Stomach (tissue), 9 donors: ENCODE data around the gene CLDN12. TPM values are rescaled to one million over a fixed set of nuclear protein-coding genes. Genes with fewer than 3 reads are reported as not detected.

Experiments used
- DNase-seq, 2 donors: peaks; one replicate each; pipeline versions ENCODE4 v3.0.0 to v3.0.0-alpha.2; 2013 to 2019
- H3K27ac ChIP-seq, 5 donors: fragments of 200-600 bp in 4 of 5; sonication (generic) in 4 of 5; one replicate each; pipeline ENCODE4 v1.5.1; 2013 to 2019; ENCODE audit warnings: mild to moderate bottlenecking in 1 of 5, moderate library complexity in 1 of 5
- H3K27me3 ChIP-seq, 3 donors: fragments of 200-600 bp; sonication (generic); one replicate each; pipeline ENCODE4 v1.5.1; 2017 to 2019; ENCODE audit warnings: mixed run types in 1 of 3
- H3K36me3 ChIP-seq, 4 donors: fragments of 200-600 bp; sonication (generic); 1 replicate in 3 of 4; 2 replicates in 1 of 4; pipeline ENCODE4 v1.5.1; 2016 to 2019
- H3K4me1 ChIP-seq, 4 donors: fragments of 200-600 bp; sonication (generic); one replicate each; pipeline ENCODE4 v1.5.1; 2016 to 2019
- H3K4me3 ChIP-seq, 4 donors: fragments of 200-600 bp; sonication (generic) in 3 of 4; one replicate each; pipeline ENCODE4 v1.5.1; 2016 to 2019; ENCODE audit warnings: mild to moderate bottlenecking in 1 of 4
- H3K9me3 ChIP-seq, 4 donors: fragments of 200-600 bp; sonication (generic); one replicate each; pipeline ENCODE4 v1.5.1; 2016 to 2019
- EP300 ChIP-seq: sonication (generic); formaldehyde crosslinking; IDR thresholded peaks from one replicate; pipeline ENCODE4 v1.6.1; 2017; ENCODE audit warnings: antibody characterized with exemption
- POLR2A ChIP-seq, 4 donors: fragments of 450-650 bp; IDR thresholded peaks; one replicate each; pipeline ENCODE4 v1.6.1; 2016; ENCODE audit warnings: antibody characterized with exemption in 4 of 4, control low read depth in 2 of 4, mild to moderate bottlenecking in 1 of 4, moderate library complexity in 1 of 4
- POLR2AphosphoS5 ChIP-seq, 3 donors: sonication (generic); formaldehyde crosslinking; IDR thresholded peaks; one replicate each; pipeline ENCODE4 v1.6.1; 2016; ENCODE audit warnings: antibody characterized with exemption in 3 of 3
- WGBS, 5 donors: extraction: QIAGEN DNeasy Blood & Tissue Kit in 3 of 5; methylation state at CpG; one replicate each; pipeline versions ENCODE4 v1.1.5 to v1.1.7; 2013 to 2018; 5-methylcytosine and 5-hydroxymethylcytosine counted together
- intact Hi-C: fragments of 100-400 bp; cut with DNase I; formaldehyde crosslinking; loops from one replicate; pipeline ENCODE4 v1.15.1; 2023; ENCODE audit warnings: low total_unique reads
- polyA plus RNA-seq, 3 donors: library from polyadenylated mRNA; stranded (reverse); fragments of 200-250 nt; gene quantifications; one replicate each; pipeline ENCODE4 v1.2.3, GENCODE V29; 2013
- total RNA-seq, 5 donors: library from RNA; depleted of rRNA; stranded (reverse); fragments of >200 nt; gene quantifications; one replicate each; pipeline versions ENCODE4 v1.1.0 to v1.2.3, GENCODE V29; 2014 to 2016
- TF ChIP-seq, protein P1 (sequence below), 7 experiments: fragments of 450-650 bp in 4 of 7; fragments of 200-600 bp in 3 of 7; sonication (generic) in 3 of 7; IDR thresholded peaks; one replicate each; pipeline ENCODE4 v1.5.1; 2016 to 2019; ENCODE audit warnings: antibody characterized with exemption in 7 of 7, control low read depth in 2 of 7, mild to moderate bottlenecking in 1 of 7
- donor health status: healthy with polysubstance abuse.
- donor health status: Bipolar disorder and iron deficiency.
- donor health status: healthy.

The CLDN12 gene
- total and polyA plus RNA-seq, 8 donors, result 6.1 to 26.6 (median 13.3) TPM

DNA sequence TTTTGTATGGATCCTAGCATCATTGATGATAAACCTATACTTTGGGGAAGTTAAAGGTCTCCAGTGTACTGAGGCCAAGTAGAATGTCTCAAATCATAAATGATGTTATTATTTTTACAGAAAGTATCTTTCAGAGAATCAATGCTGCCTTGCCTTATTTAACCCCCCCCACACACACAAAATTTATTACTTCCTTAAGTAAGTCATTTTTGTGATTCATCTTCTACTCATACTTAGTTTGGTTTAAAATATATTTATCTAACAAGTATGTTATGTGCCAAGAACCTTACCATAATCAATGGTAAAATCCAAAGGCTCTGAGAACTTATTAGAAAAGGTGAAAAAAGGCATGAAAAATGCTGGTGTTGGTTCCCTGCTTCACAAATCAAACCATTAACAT lies 18.8 kb upstream of the CLDN12 start:
- peaks cover 10 to 76% (median 75%) of the 10 kb centered on the region in 4 donors for H3K36me3 ChIP-seq
- H3K27me3 ChIP-seq, result no peaks in the 10 kb centered on the region
- intact Hi-C loops, result no loop called here
- TF ChIP-seq, protein P1, sequence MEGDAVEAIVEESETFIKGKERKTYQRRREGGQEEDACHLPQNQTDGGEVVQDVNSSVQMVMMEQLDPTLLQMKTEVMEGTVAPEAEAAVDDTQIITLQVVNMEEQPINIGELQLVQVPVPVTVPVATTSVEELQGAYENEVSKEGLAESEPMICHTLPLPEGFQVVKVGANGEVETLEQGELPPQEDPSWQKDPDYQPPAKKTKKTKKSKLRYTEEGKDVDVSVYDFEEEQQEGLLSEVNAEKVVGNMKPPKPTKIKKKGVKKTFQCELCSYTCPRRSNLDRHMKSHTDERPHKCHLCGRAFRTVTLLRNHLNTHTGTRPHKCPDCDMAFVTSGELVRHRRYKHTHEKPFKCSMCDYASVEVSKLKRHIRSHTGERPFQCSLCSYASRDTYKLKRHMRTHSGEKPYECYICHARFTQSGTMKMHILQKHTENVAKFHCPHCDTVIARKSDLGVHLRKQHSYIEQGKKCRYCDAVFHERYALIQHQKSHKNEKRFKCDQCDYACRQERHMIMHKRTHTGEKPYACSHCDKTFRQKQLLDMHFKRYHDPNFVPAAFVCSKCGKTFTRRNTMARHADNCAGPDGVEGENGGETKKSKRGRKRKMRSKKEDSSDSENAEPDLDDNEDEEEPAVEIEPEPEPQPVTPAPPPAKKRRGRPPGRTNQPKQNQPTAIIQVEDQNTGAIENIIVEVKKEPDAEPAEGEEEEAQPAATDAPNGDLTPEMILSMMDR (IDR thresholded peaks at IDR 0.05), result no peak
- TF ChIP-seq EP300 (no peak), POLR2A (IDR thresholded peaks at IDR 0.05) (no peak), POLR2AphosphoS5 (IDR thresholded peaks at IDR 0.05) (no peak)
- no peak overlapping the region for H3K27ac ChIP-seq
- H3K4me3 ChIP-seq, result no peak overlapping the region
- no peaks in the 10 kb centered on the region for H3K4me1 ChIP-seq
- no peaks in the 10 kb centered on the region for H3K9me3 ChIP-seq
- no peak for DNase-seq

DNA sequence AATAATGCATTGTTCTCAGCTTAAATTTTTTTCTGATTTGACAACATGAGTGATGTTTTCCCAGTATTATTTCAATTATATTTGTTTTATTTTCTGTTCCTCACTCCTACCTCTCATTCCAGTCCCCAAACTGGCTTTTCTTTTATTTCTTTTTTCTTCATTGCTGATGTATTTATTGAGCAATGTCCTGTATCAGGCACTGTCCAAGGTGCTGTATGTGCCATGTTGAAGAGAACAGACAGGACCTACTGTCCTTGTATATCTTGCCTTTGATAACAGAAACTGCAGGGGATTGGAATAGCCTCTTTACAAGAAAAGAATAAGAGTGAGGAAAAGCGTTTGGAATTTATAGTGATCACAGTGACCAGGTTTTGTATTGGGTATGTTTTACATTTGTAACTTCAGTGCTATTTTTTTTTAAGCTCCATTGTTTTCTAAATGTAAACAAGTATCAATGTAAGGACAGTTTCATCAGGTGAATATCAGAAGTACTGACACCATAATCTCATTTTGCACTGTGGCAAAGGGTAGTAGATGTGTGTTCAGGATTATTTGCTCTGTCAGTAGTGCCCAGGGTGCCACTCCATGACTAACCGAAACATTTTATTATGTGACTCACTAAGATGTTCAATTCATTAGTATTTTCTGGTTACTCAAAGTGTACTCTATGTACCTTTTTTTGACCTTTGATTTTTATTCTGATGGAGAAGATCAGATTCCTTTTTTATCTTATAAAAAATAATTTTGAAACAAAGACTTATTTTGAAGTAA lies 15.6 kb upstream of the CLDN12 start:
- Histone ChIP-seq H3K27me3 (no peaks in the 10 kb centered on the region), H3K27ac (no peak overlapping the region), H3K4me1 (no peaks in the 10 kb centered on the region), H3K4me3 (no peak overlapping the region), H3K36me3 (peaks cover 7 to 44% (median 43%) of the 10 kb centered on the region in 4 donors), H3K9me3 (no peaks in the 10 kb centered on the region)
- intact Hi-C loops, result no loop called here
- TF ChIP-seq EP300 (no peak), POLR2A (IDR thresholded peaks at IDR 0.05) (no peak), POLR2AphosphoS5 (IDR thresholded peaks at IDR 0.05) (no peak)
- TF ChIP-seq, protein P1 (IDR thresholded peaks at IDR 0.05), result no peak
- WGBS, 5 donors, result 89 to 93% (median 92%) methylated on average over 2 of the region's 2 CpGs
- no peak for DNase-seq

DNA sequence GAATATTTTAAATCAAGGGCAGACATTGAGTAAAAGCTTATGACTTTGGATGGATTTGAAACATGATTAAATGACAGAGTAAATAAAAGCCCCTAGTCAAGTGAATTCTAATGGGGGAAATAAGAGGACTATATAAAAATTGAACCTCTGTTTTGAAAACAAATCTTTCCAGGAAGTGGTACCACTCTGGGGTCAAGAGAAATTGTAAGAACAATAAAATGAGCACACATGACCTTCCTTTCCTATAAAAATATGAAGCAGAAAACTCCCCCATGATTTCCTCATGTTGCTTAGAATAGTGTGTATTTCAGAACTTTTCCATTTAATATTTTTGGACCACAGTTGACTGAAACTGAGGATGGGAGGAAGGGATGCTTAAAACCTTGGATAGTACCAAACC lies 12.3 kb upstream of the CLDN12 start:
- H3K4me3 ChIP-seq, result no peak overlapping the region
- DNase-seq, result no peak
- no peaks in the 10 kb centered on the region for H3K27me3 ChIP-seq
- intact Hi-C loops, result no loop called here
- H3K9me3 ChIP-seq, result no peaks in the 10 kb centered on the region
- TF ChIP-seq POLR2A (IDR thresholded peaks at IDR 0.05) (no peak), EP300 (no peak), POLR2AphosphoS5 (IDR thresholded peaks at IDR 0.05) (no peak)
- TF ChIP-seq, protein P1 (IDR thresholded peaks at IDR 0.05), result no peak
- peaks cover 0 to 11% (median 11%) of the 10 kb centered on the region in 4 donors for H3K36me3 ChIP-seq
- H3K27ac ChIP-seq, result no peak overlapping the region
- no peaks in the 10 kb centered on the region for H3K4me1 ChIP-seq

DNA sequence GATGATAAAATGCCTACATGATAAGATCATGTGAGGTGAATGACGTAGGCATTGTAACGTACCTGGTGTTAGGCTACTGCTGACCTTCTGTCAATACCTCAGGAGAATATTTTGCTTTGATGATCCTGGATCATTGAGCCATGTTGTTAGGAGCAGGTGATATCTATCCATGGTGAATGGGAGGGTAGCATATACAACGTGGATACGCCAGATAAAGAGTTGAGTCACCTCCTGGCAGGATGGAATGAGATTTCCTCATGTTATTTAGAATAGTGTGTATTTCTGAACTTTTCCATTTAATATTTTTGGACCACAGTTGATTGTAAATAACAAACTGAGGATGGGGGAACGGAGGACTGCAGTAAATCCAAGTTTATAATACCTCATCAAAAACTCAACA lies 11.8 kb upstream of the CLDN12 start:
- H3K36me3 ChIP-seq, result peaks cover 0 to 7% (median 5%) of the 10 kb centered on the region in 4 donors
- H3K27me3 ChIP-seq, result no peaks in the 10 kb centered on the region
- WGBS, 5 donors, result 78 to 83% (median 81%) methylated on average over 5 of the region's 5 CpGs
- no peaks in the 10 kb centered on the region for H3K4me1 ChIP-seq
- TF ChIP-seq, protein P1 (IDR thresholded peaks at IDR 0.05), result no peak
- no peak overlapping the region for H3K4me3 ChIP-seq
- DNase-seq, result no peak
- no peak overlapping the region for H3K27ac ChIP-seq
- no peaks in the 10 kb centered on the region for H3K9me3 ChIP-seq
- intact Hi-C loops, result no loop called here
